Esophagus (tissue), 2 donors: ENCODE results near the gene VPS8. TPM values are rescaled to one million over a fixed set of nuclear protein-coding genes. Genes with fewer than 3 reads are reported as not detected.

Experiments
- H3K27ac ChIP-seq, 2 donors: one replicate each; pipeline ENCODE4 v1.5.1; 2013; ENCODE audit warnings: low read depth in 2 of 2, mild to moderate bottlenecking in 2 of 2, inconsistent platforms in 1 of 2, low read length in 1 of 2, moderate library complexity in 1 of 2
- H3K27me3 ChIP-seq, 2 donors: one replicate each; pipeline ENCODE4 v1.6.1; 2013; ENCODE audit warnings: low read length in 2 of 2, control low read depth in 1 of 2, mild to moderate bottlenecking in 1 of 2; ENCODE audit not compliant: insufficient read depth in 2 of 2, control insufficient read depth in 1 of 2
- H3K36me3 ChIP-seq, 2 donors: one replicate each; pipeline ENCODE4 v1.6.1; 2013; ENCODE audit warnings: low read length in 1 of 2; ENCODE audit not compliant: control insufficient read depth in 2 of 2, insufficient read depth in 2 of 2
- H3K4me1 ChIP-seq, 2 donors: one replicate each; pipeline ENCODE4 v1.6.1; 2013; ENCODE audit warnings: low read length in 1 of 2; ENCODE audit not compliant: control insufficient read depth in 2 of 2, insufficient read depth in 2 of 2
- H3K4me3 ChIP-seq, 2 donors: one replicate each; pipeline ENCODE4 v1.5.1; 2013; ENCODE audit warnings: low read length in 2 of 2, mild to moderate bottlenecking in 2 of 2, low read depth in 1 of 2, moderate library complexity in 1 of 2
- H3K9me3 ChIP-seq, 2 donors: one replicate each; pipeline ENCODE4 v1.6.1; 2013; ENCODE audit warnings: mild to moderate bottlenecking in 2 of 2, low read depth in 1 of 2, low read length in 1 of 2, moderate library complexity in 1 of 2; ENCODE audit not compliant: control insufficient read depth in 2 of 2, insufficient read depth in 1 of 2
- WGBS, 2 donors: extraction: QIAGEN DNeasy Blood & Tissue Kit; methylation state at CpG; one replicate each; pipeline ENCODE4 v1.1.7; 2013; 5-methylcytosine and 5-hydroxymethylcytosine counted together
- polyA plus RNA-seq, 2 donors: library from polyadenylated mRNA; stranded (reverse); fragments of 200-250 nt; gene quantifications; one replicate each; pipeline ENCODE4 v1.2.3, GENCODE V29; 2013
- donor health status: healthy with polysubstance abuse.
- donor health status: Bipolar disorder and iron deficiency.

The VPS8 gene
- polyA plus RNA-seq, 2 donors = 9.5 to 10.4 TPM

DNA sequence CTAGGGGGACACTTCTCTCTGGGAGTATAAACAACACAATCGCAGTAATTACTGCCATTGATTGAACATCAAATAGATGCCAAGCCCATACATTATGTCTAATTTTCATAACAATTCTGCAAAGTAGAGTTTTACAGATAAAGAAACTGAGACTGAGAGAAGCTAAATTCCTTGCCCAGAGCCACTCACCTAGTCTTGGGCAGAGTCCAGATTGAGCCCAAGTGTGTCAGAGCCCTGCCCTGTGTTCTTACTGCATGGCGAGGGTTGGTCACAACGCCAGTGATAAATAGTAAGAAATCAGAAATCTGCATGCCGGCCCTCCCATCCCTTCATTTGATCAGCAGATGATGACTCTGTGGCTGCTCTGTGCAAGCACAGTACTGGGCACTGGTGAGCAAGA is 234.6 kb downstream of the VPS8 start:
- H3K36me3 ChIP-seq = peaks cover 10 to 20% of the 10 kb centered on the region in 2 donors
- no peak overlapping the region for H3K4me3 ChIP-seq
- no peaks in the 10 kb centered on the region for H3K27me3 ChIP-seq
- peaks cover 0 to 3% of the 10 kb centered on the region in 2 donors for H3K9me3 ChIP-seq
- H3K4me1 ChIP-seq = peaks cover 0 to 5% of the 10 kb centered on the region in 2 donors
- 73 to 84% methylated on average over 4 of the region's 4 CpGs for WGBS, 2 donors
- H3K27ac ChIP-seq = no peak overlapping the region

GRCh38 chr3:185049710-185050109 is 237.7 kb downstream of the VPS8 start:
- peaks cover 0 to 6% of the 10 kb centered on the region in 2 donors for H3K9me3 ChIP-seq
- H3K4me3 ChIP-seq = no peak overlapping the region
- no peaks in the 10 kb centered on the region for H3K27me3 ChIP-seq
- peaks cover 18 to 33% of the 10 kb centered on the region in 2 donors for H3K36me3 ChIP-seq
- WGBS, 2 donors = 94 to 95% methylated on average over 4 of the region's 4 CpGs
- H3K27ac ChIP-seq = no peak overlapping the region
- peaks cover 0 to 5% of the 10 kb centered on the region in 2 donors for H3K4me1 ChIP-seq

GRCh38 chr3:185051801-185052200 is 239.8 kb downstream of the VPS8 start:
- Histone ChIP-seq H3K36me3 (peaks cover 18 to 33% of the 10 kb centered on the region in 2 donors), H3K4me1 (peaks cover 0 to 2% of the 10 kb centered on the region in 2 donors), H3K27ac (no peak overlapping the region), H3K4me3 (no peak overlapping the region), H3K9me3 (peaks cover 0 to 6% of the 10 kb centered on the region in 2 donors), H3K27me3 (no peaks in the 10 kb centered on the region)
- 83 to 85% methylated on average over 8 of the region's 8 CpGs for WGBS, 2 donors

DNA sequence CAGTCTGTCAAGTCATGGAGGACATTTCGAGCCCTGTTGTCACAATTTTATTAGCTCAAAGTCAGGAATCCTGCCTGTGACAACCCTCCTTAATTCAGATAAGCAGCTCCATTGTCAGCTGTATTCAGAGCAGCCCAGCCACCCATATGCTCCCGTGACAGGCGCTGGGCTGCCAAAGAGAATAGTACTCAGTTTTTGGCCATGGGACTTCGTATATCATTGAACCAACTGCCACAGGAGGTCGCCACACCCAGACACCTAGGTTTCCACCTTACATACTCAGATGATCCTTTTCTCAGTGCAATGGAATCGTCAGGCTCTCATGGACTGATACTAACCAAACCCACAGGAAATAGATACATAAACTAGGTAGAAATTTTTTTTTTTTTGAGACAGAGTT is 240.7 kb downstream of the VPS8 start:
- Histone ChIP-seq H3K27me3 (no peaks in the 10 kb centered on the region), H3K36me3 (peaks cover 18 to 33% of the 10 kb centered on the region in 2 donors), H3K4me1 (peaks cover 0 to 2% of the 10 kb centered on the region in 2 donors), H3K9me3 (peaks cover 0 to 6% of the 10 kb centered on the region in 2 donors), H3K27ac (no peak overlapping the region), H3K4me3 (no peak overlapping the region)
- WGBS, 2 donors = 84 to 93% methylated on average over 6 of the region's 6 CpGs

DNA sequence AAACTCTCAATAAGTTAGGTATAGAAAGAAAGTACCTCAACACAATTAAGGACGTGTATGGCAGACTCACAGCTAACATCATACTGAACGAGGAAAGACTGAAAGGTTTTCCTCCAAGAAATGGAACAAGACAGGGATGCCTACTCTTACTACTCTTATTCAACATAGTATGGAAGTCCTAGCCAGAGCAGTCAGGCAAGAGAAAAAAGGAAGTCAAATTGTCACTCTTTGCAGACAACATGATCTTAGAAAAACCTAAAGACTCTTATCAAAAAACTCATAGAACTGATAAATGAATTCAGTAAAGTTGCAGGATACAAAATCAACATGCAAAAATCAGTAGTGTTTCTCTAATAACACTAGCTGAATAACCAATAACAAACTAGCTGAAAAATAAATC is 244.9 kb downstream of the VPS8 start:
- WGBS, 2 donors = 91 to 92% methylated on average over 2 of the region's 2 CpGs
- Histone ChIP-seq H3K9me3 (peaks cover 0 to 2% of the 10 kb centered on the region in 2 donors), H3K36me3 (peaks cover 5 to 10% of the 10 kb centered on the region in 2 donors), H3K4me1 (no peaks in the 10 kb centered on the region), H3K27me3 (no peaks in the 10 kb centered on the region), H3K4me3 (no peak overlapping the region), H3K27ac (no peak overlapping the region)

GRCh38 chr3:185057829-185058228 is 245.9 kb downstream of the VPS8 start:
- H3K27me3 ChIP-seq = no peaks in the 10 kb centered on the region
- WGBS, 2 donors = 100% methylated on average over 1 of the region's 1 CpG
- no peaks in the 10 kb centered on the region for H3K4me1 ChIP-seq
- H3K27ac ChIP-seq = no peak overlapping the region
- H3K36me3 ChIP-seq = peaks cover 0 to 3% of the 10 kb centered on the region in 2 donors
- no peak overlapping the region for H3K4me3 ChIP-seq
- H3K9me3 ChIP-seq = peaks cover 0 to 2% of the 10 kb centered on the region in 2 donors

- WGBS, 2 donors = 68 to 72% methylated on average over 2 of the region's 2 CpGs
- Histone ChIP-seq H3K4me1 (no peaks in the 10 kb centered on the region), H3K36me3 (no peaks in the 10 kb centered on the region), H3K27ac (no peak overlapping the region), H3K9me3 (peaks cover 0 to 2% of the 10 kb centered on the region in 2 donors), H3K27me3 (no peaks in the 10 kb centered on the region), H3K4me3 (no peak overlapping the region)
These were observed 246.8 kb downstream of the VPS8 start for GRCh38 chr3:185058796-185059195.

DNA sequence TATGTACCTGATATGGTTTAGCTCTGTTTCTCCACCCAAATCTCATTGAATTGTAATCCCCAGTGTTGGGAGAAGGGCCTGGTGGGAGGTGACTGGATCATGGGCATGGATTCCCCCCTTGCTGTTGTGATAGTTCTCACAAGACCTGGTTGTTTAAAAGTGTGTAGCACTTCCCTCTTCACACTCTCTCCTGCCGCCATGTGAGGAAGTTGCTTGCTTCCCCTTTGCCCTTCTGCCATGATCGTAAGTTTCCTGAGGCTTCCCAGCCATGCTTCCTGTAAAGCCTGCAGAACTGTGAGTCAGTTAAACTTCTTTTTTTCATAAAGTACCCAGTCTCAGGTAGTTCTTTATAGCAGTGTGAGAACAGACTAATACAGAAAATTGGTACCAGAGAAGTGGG is 247.8 kb downstream of the VPS8 start:
- H3K4me3 ChIP-seq = no peak overlapping the region
- H3K36me3 ChIP-seq = no peaks in the 10 kb centered on the region
- H3K9me3 ChIP-seq = peaks cover 0 to 2% of the 10 kb centered on the region in 2 donors
- H3K4me1 ChIP-seq = no peaks in the 10 kb centered on the region
- H3K27ac ChIP-seq = no peak overlapping the region
- 80 to 82% methylated on average over 2 of the region's 2 CpGs for WGBS, 2 donors
- H3K27me3 ChIP-seq = no peaks in the 10 kb centered on the region

DNA sequence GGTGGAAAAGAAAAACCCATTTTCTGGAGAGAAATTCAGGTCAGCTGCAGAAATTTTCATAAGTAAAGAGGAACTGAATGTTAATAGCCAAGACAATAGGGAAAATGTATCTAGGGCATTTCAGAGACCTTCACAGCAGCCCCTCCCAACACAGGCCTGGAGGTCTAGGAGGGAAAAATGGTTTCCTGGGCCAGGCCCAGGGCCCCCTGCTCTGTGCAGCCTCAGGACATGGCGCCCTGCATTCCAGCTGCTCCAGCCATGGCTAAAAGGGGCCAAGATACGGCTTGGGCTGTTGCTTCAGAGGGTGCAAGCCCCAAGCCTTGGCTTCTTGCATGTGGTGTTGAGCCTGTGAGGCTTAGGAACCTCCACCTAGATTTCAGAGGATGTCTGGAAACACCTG is 248.7 kb downstream of the VPS8 start:
- peaks cover 0 to 2% of the 10 kb centered on the region in 2 donors for H3K9me3 ChIP-seq
- H3K27ac ChIP-seq = no peak overlapping the region
- H3K4me1 ChIP-seq = no peaks in the 10 kb centered on the region
- H3K27me3 ChIP-seq = no peaks in the 10 kb centered on the region
- 91 to 96% methylated on average over 2 of the region's 2 CpGs for WGBS, 2 donors
- H3K4me3 ChIP-seq = no peak overlapping the region
- no peaks in the 10 kb centered on the region for H3K36me3 ChIP-seq

- Histone ChIP-seq H3K27me3 (no peaks in the 10 kb centered on the region), H3K4me1 (no peaks in the 10 kb centered on the region), H3K4me3 (no peak overlapping the region), H3K27ac (no peak overlapping the region), H3K9me3 (peaks cover 0 to 2% of the 10 kb centered on the region in 2 donors), H3K36me3 (no peaks in the 10 kb centered on the region)
These were observed 250.2 kb downstream of the VPS8 start for GRCh38 chr3:185062191-185062590.
